T-helper 1 cell (primary cell): ENCODE data around the gene MEIS1.
"Not testable (repeated sequence)": the region's sequence is repeated elsewhere in the genome, so short reads cannot be mapped to it uniquely, and the experiment has no call there.

Experiments
- DNase-seq, 5 donors: peaks; one replicate each; pipeline ENCODE4 v3.0.0-alpha.2; 2012 to 2020
- total RNA-seq, 4 donors: gene quantifications; one replicate each; lab custom pipeline; 2026; lab: John Stamatoyannopoulos, UW

The MEIS1 gene
- total RNA-seq = 0 reads per million in 4 donors

- peak in 1 of 5 donors; percentile 58 for DNase-seq
Observed at GRCh38 chr2:66434679-66435548, at the start of gene MEIS1. TSS of gene MEIS1 (plus strand) at chr2:66435125. CDS start at chr2:66435857, 732 bp downstream.

GRCh38 chr2:66387016-66387753 is 47.7 kb upstream of the MEIS1 start:
- no peak for DNase-seq

GRCh38 chr2:66389651-66390131 is 45.2 kb upstream of the MEIS1 start:
- no peak for DNase-seq

GRCh38 chr2:66390152-66390551 is 44.8 kb upstream of the MEIS1 start:
- no peak for DNase-seq

- DNase-seq = no peak
Observed at GRCh38 chr2:66390811-66391210, 44.1 kb upstream of the MEIS1 start.

GRCh38 chr2:66391240-66391639 is 43.7 kb upstream of the MEIS1 start:
- not testable (repeated sequence) for DNase-seq

GRCh38 chr2:66405473-66405872 is 29.5 kb upstream of the MEIS1 start:
- no peak for DNase-seq

- no peak for DNase-seq
Observed at GRCh38 chr2:66408905-66409304, 26.0 kb upstream of the MEIS1 start.

GRCh38 chr2:66412874-66413273 is 22.1 kb upstream of the MEIS1 start:
- no peak for DNase-seq

- DNase-seq = no peak
Observed at GRCh38 chr2:66414896-66415295, 20.0 kb upstream of the MEIS1 start.

GRCh38 chr2:66418381-66418780 is 16.5 kb upstream of the MEIS1 start:
- no peak for DNase-seq

GRCh38 chr2:66421612-66422011 is 13.3 kb upstream of the MEIS1 start:
- DNase-seq = no peak

- no peak for DNase-seq
Observed at GRCh38 chr2:66423391-66424124, 11.4 kb upstream of the MEIS1 start.

- DNase-seq = no peak
Observed at GRCh38 chr2:66426244-66427111, 8.4 kb upstream of the MEIS1 start.

- no peak for DNase-seq
Observed at GRCh38 chr2:66427300-66427699, 7.6 kb upstream of the MEIS1 start.

- peak in 1 of 5 donors; percentile 10 for DNase-seq
Observed at GRCh38 chr2:66428986-66429612, 5.8 kb upstream of the MEIS1 start.

- DNase-seq = no peak
Observed at GRCh38 chr2:66429693-66430504, 5.0 kb upstream of the MEIS1 start.

GRCh38 chr2:66430505-66431273 is 4.2 kb upstream of the MEIS1 start:
- DNase-seq = no peak

GRCh38 chr2:66431274-66431642 is 3.7 kb upstream of the MEIS1 start:
- no peak for DNase-seq
